HG03520 (cell line): ENCODE measurements around the gene NR6A1.

ENCODE experiments used
- ATAC-seq: cut with Tn5 transposase; IDR thresholded peaks from one replicate; pipeline ENCODE4 v1.9.1; 2021; ENCODE audit warnings: mild to moderate bottlenecking, moderate library complexity; ENCODE audit not compliant: unreplicated experiment

NR6A1 gene

DNA sequence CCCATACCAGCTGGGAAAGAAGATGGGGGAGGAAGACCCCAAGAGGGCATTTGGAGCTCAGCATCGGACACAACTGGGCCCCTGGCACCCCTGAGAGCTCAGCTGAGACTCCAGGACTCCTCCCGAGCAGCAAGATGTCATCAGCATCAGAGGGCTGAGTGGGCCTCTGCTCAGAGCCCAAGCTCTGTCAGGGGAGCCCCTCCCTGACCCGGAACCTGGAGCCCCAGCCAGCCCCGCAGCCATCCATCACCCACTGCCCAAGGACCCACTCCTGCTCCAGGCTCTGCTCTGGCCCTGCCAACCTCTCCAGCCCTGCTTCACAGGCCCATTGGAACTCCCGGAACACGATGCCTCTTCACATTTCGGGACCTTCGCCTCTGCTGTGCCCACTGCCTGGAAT lies 273.7 kb downstream of the NR6A1 start:
- no peak for ATAC-seq

DNA sequence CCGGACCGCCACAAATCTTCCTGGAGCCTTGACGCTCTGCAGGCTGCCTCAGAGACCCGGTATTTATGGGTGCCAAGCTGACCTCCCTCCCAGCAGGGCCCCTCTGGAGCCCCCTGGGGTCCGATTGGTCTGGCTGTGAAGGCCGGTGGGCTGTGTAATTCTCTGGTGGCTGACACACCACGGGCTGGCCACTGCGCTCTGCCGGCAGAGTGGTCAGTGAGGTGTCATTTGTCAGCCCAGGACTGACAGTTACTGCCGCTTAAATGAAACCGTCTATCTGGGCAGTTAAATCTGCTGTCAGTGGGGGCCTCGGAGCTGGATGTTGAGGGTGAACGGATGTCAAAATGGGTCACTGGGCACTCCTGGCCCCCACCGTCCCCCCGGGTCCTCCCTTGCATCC lies 274.6 kb downstream of the NR6A1 start:
- ATAC-seq = no peak

DNA sequence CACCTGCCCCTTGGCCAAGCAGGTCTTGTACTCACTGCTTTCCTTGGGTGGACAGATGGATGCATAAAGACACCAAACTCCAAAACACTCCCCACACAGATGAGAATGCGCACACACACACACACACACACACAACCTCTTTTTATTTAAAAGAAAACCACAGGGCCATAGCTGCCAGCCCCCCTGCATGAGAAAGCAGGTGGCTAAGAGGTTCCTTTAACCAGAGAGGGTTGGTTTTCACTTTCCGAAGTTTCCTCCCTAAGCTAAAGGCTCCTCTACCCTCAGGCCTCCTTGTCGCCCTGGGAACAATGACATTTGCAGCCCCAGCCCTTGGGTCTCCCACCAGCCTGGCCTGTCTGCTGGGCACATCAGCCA lies 275.0 kb downstream of the NR6A1 start:
- ATAC-seq = no peak

DNA sequence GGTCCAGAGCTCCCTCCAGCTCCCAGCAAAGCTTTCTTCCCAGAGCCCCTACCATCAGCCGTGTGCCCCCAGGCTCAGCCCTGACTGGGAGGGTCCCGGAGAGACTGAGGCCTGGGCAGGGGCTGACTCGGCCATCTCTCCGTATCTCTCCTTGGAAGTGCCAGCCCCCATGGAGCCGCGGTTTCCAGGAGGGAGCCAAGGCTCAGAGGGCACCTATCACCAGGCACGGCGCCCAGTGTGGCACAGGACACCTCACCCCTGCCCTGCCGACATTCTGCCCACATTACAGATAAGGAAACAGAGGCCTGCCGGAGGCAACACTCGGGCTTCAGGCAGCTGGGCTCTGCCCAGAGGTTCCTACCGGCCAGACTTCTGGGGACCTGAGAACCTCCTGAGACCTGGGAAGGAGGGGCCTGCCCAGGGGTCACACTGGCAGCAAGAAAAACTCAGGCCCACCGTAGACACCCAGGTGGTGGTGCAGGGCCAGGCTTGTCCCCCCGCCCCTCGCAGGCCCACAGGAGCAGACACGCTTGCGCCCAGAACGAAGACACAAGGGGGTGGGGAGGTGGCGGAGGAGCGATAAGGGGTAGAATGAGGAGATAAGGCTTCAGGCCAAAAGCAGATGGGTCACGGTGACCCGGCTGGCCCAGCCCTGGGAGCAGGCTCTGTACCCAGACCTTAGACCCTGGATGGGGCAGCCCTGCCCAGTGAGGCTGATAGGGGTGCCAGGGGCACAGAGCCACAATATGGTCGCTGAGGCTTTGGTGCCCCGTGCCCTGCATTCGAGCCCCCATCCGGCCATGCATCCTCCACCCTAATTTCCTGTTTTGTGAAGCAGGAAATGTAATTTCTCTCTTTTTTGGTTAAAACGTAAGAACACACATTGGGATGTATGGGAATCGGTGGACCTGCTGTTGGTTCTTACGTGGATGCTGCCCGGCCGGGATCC lies 275.7 kb downstream of the NR6A1 start:
- no peak for ATAC-seq

DNA sequence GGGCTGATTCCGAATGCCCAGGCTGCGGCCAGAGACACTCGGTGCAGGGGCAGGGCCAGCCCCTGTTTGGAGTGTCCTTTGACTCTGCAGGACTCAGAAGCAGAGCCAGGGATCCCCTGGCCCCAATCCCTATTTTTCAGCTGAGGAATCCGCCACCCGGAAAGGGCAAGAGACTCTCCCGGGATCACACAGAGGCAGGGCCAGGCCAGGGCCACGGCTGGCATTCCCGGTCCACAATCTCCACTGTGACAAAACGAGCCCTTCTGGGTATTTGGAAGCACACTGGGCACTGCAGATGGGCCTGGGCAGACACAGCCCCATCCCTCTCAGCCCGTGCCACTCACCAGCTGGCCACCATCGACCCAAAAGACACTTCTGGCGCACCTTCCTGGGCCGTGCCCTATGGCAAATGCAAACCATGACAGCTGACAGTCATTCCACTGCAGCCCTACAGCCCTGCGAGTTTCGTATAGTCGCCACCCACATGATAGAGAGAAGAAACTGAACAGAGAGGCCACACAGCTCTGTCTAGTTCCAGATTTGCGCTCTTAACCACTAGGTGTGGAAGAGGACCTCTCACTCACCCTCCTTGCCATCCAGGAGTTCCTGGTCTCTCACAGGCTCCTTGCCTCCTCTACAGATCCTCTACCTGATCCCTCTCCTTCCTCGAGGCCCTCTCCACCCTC lies 277.2 kb downstream of the NR6A1 start:
- no peak for ATAC-seq

DNA sequence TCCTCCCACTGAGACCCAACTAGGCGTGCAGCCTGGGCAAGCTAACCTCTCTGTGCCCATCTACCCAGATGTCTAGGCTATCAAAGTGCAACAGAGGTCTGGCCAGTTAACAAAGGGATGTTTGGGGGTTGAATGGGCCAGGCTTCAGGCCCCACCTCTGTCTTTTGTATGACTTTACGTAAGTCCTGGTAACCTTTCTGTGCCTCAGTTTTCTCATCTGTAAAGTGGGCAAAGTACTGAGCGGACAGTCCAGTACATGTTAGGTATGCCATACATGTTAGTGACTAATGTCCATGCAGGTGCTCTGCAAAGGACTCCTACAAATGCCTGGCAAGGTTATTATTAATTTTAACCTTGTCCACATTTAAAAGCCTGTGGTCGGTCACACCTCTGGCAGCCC lies 277.9 kb downstream of the NR6A1 start:
- ATAC-seq = no peak

DNA sequence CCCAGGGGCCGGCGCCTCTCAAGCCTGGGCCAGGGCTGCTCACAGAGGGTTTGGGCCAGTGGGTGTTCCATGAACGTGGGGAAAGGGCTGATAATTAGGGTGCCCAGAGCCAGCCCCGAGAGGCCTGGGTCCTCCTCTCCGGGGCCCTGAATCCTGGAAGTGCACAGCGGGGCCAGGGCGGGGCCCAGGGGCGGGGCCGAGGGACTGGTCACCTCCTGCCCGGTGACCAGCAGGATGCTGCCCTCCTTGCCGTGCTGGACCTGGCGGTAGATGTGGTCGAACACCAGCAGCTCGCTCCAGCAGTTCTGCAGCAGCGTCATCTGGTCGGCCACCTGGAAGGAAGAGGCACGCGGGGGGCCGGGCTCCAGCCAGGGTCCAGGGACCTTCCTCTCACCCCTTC lies 278.3 kb downstream of the NR6A1 start:
- no peak for ATAC-seq

DNA sequence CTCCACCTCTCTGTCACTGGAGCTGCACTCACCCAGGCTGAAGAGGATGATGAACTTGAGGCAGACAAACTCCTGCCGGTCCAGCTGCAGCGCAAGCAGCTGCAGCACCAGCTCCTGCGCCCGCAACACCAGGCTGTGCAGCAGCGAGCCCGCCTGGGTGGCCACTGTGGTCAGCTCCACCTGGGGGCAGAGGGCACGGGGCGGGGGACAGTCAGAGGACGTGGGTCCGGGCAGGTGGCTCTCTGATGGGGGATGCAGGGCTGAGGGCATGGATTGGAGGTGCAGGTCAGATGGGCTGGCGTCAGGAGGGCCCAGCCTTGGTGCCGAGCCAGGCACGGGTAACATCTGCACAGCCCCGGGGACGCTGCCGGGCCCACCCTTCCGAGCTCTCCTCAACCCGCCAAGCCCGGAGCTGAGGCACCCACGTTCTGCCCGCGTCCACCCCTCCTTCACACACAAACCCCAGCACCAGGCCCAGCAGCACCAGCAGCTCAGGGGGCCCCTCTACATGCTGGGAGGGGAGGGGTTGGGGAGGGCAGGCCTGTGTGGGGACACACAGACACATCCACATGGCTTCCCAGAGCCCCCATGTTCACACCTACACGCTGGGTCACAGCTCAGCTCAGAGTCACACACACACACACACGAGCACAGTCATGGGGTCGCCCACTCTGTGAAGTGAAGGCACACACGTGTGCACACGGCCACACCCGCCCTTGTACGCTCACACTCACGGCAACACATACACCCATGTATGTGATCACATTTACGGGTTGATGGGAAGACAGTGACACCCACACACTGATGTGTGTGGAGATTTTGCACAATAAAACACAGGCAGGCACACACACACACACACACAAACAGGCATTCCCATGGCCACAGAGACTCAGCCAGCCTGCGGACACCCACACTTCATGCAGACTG lies 279.8 kb downstream of the NR6A1 start:
- ATAC-seq = no peak

DNA sequence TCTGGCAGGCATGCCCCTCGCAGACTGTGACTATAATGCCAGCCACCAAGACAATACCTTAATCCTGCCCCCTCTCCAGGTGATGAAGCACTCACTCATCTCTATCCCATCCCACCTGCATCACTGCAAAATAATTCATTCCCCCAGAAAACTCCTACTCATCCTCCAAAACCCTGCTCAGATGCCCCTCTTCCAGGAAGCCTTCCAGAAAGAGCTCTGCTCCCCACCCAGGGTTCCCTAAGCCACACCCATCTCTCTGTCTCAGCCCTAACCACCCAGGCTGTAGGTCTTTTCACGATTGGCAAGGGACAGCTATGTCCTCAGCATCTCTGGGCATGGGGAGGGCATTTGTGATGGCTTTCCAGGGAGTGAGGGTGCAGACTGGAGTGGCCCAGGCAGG lies 281.1 kb downstream of the NR6A1 start:
- no peak for ATAC-seq

DNA sequence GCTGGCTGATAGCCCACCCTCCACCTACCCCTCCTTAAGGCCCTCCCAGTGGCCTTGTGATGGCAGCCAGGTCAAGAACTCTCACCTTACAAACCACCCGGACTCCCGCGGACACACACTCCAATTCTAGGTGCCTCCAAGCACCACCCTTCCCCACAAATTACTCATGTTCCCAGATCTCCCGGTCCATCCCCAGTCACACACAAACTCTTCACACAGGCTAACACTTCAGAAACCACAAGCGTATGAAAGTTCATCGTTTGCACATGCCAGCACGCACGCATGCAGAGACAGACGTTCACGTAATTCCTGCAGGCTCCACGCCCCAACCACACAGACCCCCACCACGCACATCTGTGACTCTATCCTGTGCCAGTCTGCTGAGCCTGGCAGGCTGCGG lies 281.9 kb downstream of the NR6A1 start:
- ATAC-seq = no peak

DNA sequence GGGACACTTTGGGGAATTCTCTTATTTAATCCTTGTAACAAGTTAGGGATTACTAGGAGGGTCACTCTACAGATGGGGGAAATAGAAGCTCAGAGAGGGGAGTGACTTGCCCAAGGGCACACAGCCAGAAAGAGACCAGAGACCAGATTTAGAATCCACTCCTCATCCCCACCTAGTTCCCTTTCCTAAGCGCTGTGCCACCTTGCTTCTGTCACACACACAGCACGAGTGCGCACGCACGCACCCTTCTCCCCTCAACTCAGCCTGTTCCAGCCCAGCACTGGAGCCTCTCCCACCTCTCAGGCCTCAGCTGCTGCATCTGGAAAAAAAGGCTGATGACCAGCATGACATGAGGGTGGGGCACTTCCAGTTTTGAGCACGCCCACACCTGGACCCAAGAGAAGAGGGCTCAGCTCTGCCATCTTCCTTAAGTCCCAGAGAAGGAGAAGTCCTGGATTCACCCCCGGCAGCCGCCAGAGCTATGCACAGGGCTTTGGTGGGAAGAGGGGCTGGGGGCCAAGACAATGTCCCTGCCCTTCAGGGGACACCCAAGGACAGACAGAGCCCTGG lies 282.4 kb downstream of the NR6A1 start:
- no peak for ATAC-seq

DNA sequence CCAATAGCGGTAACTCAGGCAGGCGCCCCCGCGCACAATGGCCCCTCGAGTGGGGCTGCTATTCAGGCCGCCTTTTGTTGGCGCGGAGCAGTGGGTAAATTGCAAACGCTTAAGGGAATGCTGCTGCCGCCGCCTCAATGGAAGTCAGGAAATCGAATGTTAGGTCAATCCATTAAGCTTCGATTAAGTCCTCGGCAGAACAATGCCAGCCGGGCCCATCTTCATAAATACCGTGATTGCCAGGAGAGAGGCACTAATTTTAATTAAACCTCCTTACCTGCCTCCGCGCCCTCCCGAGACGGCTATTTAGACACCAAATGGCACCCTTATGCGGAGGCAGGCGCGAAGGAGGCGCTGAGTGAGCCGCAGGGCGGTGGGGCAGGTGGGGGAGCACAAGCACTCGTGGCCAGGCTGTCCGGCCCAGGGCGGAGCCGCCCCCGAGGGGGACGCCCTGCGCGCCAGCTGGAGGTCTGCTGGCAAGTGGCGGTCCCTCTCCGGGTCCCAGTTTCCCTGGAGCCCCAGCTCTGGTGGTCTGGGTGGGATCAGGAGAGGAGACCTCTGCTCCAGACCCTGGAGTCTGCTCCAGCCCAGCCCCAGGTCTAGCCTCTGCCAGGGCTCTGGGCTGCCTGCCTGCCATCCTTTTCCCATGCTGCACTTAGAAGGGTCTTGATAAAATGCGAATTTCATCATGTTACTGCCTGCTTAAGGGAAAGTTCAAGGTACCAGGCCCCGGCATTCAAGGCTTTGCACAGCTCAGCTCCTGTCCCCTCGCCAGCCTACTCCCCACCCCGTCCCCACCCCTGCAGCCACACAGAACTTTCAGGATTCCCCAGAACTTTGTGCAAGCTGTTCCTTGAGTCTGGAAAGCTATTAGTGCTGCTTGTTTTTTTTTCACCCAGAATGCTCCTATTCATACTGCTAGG lies 283.6 kb downstream of the NR6A1 start:
- no peak for ATAC-seq

DNA sequence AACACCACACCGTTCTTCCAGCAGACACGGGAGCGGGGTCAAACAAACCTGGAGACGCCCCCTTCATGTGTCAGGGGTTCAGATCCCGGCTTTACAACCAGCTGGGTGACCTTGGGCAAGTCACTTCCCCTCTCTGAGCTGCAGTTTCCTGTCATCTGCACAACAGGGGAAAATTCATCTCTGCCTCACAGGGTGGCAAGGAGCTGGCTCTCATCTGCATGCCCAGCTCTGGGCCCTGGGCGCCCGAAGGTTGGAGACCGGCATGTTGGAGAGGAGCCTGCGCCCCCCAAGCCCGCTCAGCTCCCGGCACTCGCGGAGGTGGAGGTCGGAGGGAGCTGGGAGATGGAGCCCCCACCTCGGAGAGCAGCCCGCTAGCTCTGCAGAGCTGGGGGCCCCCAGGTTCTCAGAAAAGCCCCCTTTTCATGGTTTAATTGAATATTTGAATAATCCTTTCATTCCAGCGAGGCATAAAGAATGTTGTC lies 284.3 kb downstream of the NR6A1 start:
- ATAC-seq = no peak

DNA sequence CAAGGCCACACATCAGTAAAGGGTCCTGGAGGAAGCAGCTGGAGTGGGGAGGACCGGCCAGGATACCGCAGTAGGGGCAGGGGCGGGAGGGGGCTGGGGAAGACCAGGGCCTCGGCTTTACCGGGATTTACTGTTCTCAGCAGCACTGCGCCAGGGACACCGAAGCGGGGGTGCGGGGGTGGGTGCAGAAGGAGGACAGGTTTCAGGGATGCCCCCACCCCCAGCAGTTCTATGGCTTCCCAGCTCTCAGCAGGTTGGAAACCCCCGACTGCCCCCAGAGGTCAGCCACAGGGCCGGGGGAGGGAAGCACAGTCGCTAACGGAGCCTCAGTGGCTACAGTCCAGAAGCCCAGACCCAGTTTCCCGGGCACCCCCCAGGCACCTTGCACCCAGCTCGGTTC lies 285.2 kb downstream of the NR6A1 start:
- ATAC-seq = no peak

DNA sequence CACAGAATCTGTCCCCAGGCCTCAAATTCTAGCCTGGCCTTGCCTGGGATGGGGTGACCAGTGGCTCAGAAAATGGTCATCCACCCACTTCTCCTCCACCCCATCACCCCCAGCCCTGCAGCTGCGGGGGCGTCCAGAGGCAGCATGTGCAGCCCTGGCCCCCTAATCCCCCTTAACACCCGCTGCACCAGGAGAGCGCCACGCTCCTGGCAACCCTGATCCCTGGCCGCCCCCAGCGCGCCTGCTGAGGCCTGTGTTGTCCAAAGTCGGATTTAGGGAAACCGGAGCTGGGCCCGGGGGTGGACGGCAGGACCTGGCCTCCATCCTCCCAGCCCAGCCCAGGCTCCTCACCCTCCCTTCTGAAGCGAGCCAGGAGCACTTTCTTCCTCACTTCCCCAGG lies 285.9 kb downstream of the NR6A1 start:
- ATAC-seq = no peak

DNA sequence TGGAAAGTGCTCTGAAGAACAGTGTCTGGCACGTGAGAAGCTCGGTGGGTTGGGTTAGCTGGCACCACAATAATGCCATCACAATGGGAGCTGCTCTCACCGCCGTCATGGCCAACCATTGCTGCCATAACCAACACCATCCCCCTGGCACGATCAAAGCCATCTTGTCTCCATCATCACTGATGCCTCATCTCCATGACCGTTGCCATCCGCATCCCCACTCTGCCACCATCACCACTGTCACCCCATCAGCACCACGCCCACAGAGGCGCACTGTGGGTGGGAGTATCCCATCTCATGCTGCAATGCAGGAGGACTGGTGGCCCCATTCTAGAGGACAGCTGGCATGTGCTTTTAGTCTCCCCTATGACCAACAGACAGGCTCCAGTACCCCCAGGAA lies 287.6 kb downstream of the NR6A1 start:
- ATAC-seq = no peak

DNA sequence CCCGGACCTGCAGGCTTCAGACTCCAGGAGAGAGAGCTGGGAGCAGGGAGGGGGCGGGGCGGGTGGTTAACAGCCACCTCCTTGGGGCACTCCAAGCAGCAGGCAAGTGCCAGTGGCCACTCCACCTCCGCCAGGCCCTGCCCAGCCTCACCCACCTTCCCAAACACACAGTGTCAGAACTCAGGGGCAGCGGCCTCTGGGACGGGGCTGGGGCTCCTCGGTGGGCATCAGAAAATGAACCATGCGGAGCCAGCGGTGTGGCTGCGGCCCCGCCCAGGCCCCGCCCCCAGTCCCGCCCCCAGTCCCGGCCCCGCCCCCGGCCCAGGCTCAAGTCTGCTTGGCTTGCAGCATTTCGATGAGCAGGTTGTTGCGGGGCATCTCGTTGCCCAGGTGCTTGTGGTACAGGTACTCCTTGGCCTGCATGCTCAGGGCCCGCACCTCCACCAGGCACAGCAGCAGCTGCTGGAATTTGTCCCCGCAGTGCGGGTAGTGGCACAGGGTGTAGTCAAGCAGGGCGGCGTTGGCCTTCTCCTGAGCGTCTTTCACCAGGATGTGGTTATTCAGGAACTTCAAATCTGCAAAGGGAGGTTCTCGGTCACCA lies 288.6 kb downstream of the NR6A1 start:
- no peak for ATAC-seq

DNA sequence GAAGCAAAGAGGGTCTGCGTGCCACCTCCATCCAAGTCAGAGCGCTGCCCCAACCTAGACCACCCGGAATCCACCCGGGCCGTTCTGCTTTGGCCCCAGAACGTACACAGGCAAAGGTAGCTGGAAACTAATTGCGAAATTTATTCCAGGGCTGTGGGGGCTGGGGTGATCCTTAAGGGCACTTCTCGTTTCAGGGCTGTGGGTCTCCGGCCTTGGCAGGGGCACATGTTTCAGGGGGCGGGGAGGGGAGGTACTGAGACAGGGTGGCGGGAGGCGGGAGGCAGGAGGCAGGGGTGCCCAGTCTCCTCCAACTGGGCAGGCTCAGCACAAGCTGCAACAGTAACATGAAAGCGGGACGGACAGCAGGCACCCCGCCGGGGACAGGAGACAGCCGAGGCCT lies 290.0 kb downstream of the NR6A1 start:
- no peak for ATAC-seq

DNA sequence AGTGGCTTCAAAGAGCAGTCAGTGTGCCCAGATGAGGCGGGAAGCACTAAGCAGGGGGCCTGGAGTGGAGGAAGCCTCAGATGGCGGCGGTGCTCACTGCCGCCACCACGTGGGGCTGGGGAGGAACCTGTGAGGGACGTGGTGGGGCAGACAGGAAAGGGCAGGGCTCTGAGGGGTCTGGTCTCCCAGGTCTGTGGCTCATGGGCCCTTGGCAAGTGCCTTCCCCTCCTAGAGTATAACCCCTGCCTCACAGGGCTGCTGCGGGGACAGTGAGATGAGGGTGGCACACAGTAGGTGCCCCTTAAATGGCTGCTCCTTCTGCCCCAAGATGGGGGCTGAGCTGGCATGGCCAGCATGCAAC lies 290.5 kb downstream of the NR6A1 start:
- ATAC-seq = no peak
